MM.1S (cell line): ENCODE results near the gene ASTN1.

Experiments
- EZH2 ChIP-seq: fragments of 300-600 bp; sonication (generic); optimal IDR thresholded peaks from 2 replicates; pipeline ENCODE3; 2017; ENCODE audit warnings: low read depth, mild to moderate bottlenecking, antibody characterized with exemption, low read length, mixed read lengths
- TF ChIP-seq, protein P1 (sequence below): fragments of 300-600 bp; sonication (generic); IDR thresholded peaks from 2 replicates; pipeline ENCODE4 v1.5.1; 2016; ENCODE audit warnings: antibody characterized with exemption, low read length, mixed read lengths

DNA sequence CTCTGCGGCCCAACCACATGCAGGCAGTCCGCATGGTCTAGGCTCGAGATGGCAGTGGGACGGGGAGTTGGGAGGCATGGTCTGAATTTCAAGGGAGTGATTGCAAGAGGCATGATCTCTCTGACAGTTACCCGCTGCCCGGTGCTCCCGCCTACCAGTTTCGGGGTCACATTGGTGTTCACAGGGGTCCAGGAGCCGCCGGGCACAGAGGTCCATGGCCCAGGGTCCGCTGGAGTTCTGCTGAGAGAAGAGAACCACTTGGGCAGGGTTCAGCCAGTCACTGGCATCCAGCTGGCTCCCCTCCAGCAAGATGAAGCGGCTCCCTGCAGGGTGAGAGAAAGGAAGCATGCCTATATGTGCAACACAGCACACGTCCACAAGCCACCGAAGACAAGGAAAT lies 141.3 kb downstream of the ASTN1 start:
- TF ChIP-seq, protein P1, sequence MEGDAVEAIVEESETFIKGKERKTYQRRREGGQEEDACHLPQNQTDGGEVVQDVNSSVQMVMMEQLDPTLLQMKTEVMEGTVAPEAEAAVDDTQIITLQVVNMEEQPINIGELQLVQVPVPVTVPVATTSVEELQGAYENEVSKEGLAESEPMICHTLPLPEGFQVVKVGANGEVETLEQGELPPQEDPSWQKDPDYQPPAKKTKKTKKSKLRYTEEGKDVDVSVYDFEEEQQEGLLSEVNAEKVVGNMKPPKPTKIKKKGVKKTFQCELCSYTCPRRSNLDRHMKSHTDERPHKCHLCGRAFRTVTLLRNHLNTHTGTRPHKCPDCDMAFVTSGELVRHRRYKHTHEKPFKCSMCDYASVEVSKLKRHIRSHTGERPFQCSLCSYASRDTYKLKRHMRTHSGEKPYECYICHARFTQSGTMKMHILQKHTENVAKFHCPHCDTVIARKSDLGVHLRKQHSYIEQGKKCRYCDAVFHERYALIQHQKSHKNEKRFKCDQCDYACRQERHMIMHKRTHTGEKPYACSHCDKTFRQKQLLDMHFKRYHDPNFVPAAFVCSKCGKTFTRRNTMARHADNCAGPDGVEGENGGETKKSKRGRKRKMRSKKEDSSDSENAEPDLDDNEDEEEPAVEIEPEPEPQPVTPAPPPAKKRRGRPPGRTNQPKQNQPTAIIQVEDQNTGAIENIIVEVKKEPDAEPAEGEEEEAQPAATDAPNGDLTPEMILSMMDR = no peak
- no peak for TF ChIP-seq EZH2
